Measurements from ENCODE around the gene MPV17. TPM values are rescaled to one million over a fixed set of nuclear protein-coding genes. Genes with fewer than 3 reads are reported as not detected.
A peak's percentile ranks its signal among the peaks of the same experiment; 100 is the strongest.

The MPV17 gene
- total RNA-seq, 1 experiment from 2014 or later: 51.5 TPM

- TF ChIP-seq CTCF (IDR thresholded peaks at IDR 0.05) (peak; percentile 46; the same call in 1 of the 2 replicates), FOXK1 (CRISPR knock-in tag; IDR thresholded peaks at IDR 0.05) (peak; percentile 89), TEAD4 (CRISPR knock-in tag; IDR thresholded peaks at IDR 0.05) (no peak), GRHL2 (CRISPR knock-in tag; IDR thresholded peaks at IDR 0.05; ENCODE audit: insufficient replicate concordance, severe bottlenecking) (no peak), ESRRA (CRISPR knock-in tag; IDR thresholded peaks at IDR 0.05; ENCODE audit: borderline replicate concordance) (peak; percentile 89; the same call in 1 of the 2 replicates), NFATC4 (CRISPR knock-in tag; IDR thresholded peaks at IDR 0.05) (no peak), IRF2 (CRISPR knock-in tag; IDR thresholded peaks at IDR 0.05; ENCODE audit: borderline replicate concordance, low read depth) (no peak), ZNF396 (CRISPR knock-in tag; IDR thresholded peaks at IDR 0.05; ENCODE audit: borderline replicate concordance) (no peak), ELF4 (CRISPR knock-in tag; IDR thresholded peaks at IDR 0.05; ENCODE audit: low read depth) (0 out of 2 replicates have a peak, but pooled peaks have one; percentile 46), ZNF219 (CRISPR knock-in tag; IDR thresholded peaks at IDR 0.05; ENCODE audit: borderline replicate concordance) (no peak), E2F1 (CRISPR knock-in tag; IDR thresholded peaks at IDR 0.05) (peak; percentile 95), MYBL2 (CRISPR knock-in tag; IDR thresholded peaks at IDR 0.05) (peak; percentile 97), ETV6 (CRISPR knock-in tag; IDR thresholded peaks at IDR 0.05) (peak; percentile 93), HMGA2 (CRISPR knock-in tag; IDR thresholded peaks at IDR 0.05) (no peak), ZNF138 (CRISPR knock-in tag; conservative IDR thresholded peaks at IDR 0.05) (peak; percentile 41; the same call in 1 of the 2 replicates), OVOL2 (CRISPR knock-in tag; IDR thresholded peaks at IDR 0.05; ENCODE audit: borderline replicate concordance) (no peak), NFE2L1 (CRISPR knock-in tag; IDR thresholded peaks at IDR 0.05) (peak; percentile 94), CREM (CRISPR knock-in tag; IDR thresholded peaks at IDR 0.05) (peak; percentile 85), ZNF416 (CRISPR knock-in tag; IDR thresholded peaks at IDR 0.05) (no peak)
- TF ChIP-seq, protein P1, sequence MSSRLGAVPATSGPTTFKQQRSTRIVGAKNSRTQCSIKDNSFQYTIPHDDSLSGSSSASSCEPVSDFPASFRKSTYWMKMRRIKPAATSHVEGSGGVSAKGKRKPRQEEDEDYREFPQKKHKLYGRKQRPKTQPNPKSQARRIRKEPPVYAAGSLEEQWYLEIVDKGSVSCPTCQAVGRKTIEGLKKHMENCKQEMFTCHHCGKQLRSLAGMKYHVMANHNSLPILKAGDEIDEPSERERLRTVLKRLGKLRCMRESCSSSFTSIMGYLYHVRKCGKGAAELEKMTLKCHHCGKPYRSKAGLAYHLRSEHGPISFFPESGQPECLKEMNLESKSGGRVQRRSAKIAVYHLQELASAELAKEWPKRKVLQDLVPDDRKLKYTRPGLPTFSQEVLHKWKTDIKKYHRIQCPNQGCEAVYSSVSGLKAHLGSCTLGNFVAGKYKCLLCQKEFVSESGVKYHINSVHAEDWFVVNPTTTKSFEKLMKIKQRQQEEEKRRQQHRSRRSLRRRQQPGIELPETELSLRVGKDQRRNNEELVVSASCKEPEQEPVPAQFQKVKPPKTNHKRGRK (CRISPR knock-in tag; IDR thresholded peaks at IDR 0.05; ENCODE audit: borderline replicate concordance): 0 out of 2 replicates have a peak, but pooled peaks have one; percentile 42
- TF ChIP-seq, protein P2, sequence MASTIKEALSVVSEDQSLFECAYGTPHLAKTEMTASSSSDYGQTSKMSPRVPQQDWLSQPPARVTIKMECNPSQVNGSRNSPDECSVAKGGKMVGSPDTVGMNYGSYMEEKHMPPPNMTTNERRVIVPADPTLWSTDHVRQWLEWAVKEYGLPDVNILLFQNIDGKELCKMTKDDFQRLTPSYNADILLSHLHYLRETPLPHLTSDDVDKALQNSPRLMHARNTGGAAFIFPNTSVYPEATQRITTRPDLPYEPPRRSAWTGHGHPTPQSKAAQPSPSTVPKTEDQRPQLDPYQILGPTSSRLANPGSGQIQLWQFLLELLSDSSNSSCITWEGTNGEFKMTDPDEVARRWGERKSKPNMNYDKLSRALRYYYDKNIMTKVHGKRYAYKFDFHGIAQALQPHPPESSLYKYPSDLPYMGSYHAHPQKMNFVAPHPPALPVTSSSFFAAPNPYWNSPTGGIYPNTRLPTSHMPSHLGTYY (CRISPR knock-in tag; IDR thresholded peaks at IDR 0.05): no peak
- TF ChIP-seq, protein P3, sequence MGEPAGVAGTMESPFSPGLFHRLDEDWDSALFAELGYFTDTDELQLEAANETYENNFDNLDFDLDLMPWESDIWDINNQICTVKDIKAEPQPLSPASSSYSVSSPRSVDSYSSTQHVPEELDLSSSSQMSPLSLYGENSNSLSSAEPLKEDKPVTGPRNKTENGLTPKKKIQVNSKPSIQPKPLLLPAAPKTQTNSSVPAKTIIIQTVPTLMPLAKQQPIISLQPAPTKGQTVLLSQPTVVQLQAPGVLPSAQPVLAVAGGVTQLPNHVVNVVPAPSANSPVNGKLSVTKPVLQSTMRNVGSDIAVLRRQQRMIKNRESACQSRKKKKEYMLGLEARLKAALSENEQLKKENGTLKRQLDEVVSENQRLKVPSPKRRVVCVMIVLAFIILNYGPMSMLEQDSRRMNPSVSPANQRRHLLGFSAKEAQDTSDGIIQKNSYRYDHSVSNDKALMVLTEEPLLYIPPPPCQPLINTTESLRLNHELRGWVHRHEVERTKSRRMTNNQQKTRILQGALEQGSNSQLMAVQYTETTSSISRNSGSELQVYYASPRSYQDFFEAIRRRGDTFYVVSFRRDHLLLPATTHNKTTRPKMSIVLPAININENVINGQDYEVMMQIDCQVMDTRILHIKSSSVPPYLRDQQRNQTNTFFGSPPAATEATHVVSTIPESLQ (CRISPR knock-in tag; IDR thresholded peaks at IDR 0.05): no peak
- TF ChIP-seq, protein P4, sequence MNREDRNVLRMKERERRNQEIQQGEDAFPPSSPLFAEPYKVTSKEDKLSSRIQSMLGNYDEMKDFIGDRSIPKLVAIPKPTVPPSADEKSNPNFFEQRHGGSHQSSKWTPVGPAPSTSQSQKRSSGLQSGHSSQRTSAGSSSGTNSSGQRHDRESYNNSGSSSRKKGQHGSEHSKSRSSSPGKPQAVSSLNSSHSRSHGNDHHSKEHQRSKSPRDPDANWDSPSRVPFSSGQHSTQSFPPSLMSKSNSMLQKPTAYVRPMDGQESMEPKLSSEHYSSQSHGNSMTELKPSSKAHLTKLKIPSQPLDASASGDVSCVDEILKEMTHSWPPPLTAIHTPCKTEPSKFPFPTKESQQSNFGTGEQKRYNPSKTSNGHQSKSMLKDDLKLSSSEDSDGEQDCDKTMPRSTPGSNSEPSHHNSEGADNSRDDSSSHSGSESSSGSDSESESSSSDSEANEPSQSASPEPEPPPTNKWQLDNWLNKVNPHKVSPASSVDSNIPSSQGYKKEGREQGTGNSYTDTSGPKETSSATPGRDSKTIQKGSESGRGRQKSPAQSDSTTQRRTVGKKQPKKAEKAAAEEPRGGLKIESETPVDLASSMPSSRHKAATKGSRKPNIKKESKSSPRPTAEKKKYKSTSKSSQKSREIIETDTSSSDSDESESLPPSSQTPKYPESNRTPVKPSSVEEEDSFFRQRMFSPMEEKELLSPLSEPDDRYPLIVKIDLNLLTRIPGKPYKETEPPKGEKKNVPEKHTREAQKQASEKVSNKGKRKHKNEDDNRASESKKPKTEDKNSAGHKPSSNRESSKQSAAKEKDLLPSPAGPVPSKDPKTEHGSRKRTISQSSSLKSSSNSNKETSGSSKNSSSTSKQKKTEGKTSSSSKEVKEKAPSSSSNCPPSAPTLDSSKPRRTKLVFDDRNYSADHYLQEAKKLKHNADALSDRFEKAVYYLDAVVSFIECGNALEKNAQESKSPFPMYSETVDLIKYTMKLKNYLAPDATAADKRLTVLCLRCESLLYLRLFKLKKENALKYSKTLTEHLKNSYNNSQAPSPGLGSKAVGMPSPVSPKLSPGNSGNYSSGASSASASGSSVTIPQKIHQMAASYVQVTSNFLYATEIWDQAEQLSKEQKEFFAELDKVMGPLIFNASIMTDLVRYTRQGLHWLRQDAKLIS (CRISPR knock-in tag; IDR thresholded peaks at IDR 0.05; ENCODE audit: borderline replicate concordance): peak; percentile 90
- TF ChIP-seq, protein P5, sequence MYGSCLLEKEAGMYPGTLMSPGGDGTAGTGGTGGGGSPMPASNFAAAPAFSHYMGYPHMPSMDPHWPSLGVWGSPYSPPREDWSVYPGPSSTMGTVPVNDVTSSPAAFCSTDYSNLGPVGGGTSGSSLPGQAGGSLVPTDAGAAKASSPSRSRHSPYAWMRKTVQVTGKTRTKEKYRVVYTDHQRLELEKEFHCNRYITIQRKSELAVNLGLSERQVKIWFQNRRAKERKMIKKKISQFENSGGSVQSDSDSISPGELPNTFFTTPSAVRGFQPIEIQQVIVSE (CRISPR knock-in tag; IDR thresholded peaks at IDR 0.05; ENCODE audit: borderline replicate concordance): no peak
- TF ChIP-seq, protein P6, sequence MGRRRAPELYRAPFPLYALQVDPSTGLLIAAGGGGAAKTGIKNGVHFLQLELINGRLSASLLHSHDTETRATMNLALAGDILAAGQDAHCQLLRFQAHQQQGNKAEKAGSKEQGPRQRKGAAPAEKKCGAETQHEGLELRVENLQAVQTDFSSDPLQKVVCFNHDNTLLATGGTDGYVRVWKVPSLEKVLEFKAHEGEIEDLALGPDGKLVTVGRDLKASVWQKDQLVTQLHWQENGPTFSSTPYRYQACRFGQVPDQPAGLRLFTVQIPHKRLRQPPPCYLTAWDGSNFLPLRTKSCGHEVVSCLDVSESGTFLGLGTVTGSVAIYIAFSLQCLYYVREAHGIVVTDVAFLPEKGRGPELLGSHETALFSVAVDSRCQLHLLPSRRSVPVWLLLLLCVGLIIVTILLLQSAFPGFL (CRISPR knock-in tag; IDR thresholded peaks at IDR 0.05; ENCODE audit: borderline replicate concordance): peak; percentile 80; the same call in 1 of the 2 replicates
Measured at GRCh38 chr2:27264753-27265535, 58.0 kb downstream of the MPV17 start (continued).
